Measurements from ENCODE around the gene ZFX. TPM values are rescaled to one million over a fixed set of nuclear protein-coding genes. Genes with fewer than 3 reads are reported as not detected.

The ZFX gene
- total and polyA plus RNA-seq, 10 of the 15 experiments (the other 5 are each of a cell fraction or from before 2014, with no cell fraction given), result 6.8 to 40.9 (median 24.6) TPM

- H4K20me1 ChIP-seq (ENCODE audit: control insufficient read depth, insufficient read depth), result no peaks in the 10 kb centered on the region
- SMC1A ChIA-PET (ENCODE audit: uncharacterized antibody, unreplicated experiment), result no interaction called here
- H3K79me2 ChIP-seq (ENCODE audit: control insufficient read depth, insufficient read depth, low read length), result no peaks in the 10 kb centered on the region
- 0 out of 2 replicates have a peak, but pooled peaks cover 3% of the 10 kb centered on the region for H3K4me1 ChIP-seq (ENCODE audit: control insufficient read depth, insufficient read depth, low read length)
- POLR2A ChIA-PET, result interaction anchor here (1.2 kb wide), 1 partner anchor 10 kb away, joined by 4 read pairs; no protein-coding TSS in a partner anchor
- DNase-seq (ENCODE audit: low read depth, low spot score) (no peak), FAIRE-seq (no peak), ATAC-seq (no peak)
- H3K9me3 ChIP-seq (replicated peaks; ENCODE audit: control insufficient read depth, insufficient read depth, low read length), result no peaks in the 10 kb centered on the region
- RAD21 ChIA-PET (ENCODE audit: unreplicated experiment), result no interaction called here
- H3K4me2 ChIP-seq (ENCODE audit: control insufficient read depth, insufficient read depth), result no peak overlapping the region
- H2AFZ ChIP-seq (ENCODE audit: control insufficient read depth, low read depth, low read length), result no peak overlapping the region
- TF ChIP-seq TAF1 (IDR thresholded peaks at IDR 0.05; ENCODE audit: borderline replicate concordance, low read depth, low read length) (no peak), EZH2 (IDR thresholded peaks at IDR 0.05; ENCODE audit: borderline replicate concordance, control insufficient read depth, low read depth, low read length) (no peak), GATAD2B (conservative IDR thresholded peaks at IDR 0.05; ENCODE audit: low read depth) (no peak), CHD1 (IDR thresholded peaks at IDR 0.05; ENCODE audit: low read depth, low read length) (no peak), TARDBP (IDR thresholded peaks at IDR 0.05; ENCODE audit: borderline replicate concordance) (no peak)
- no peak overlapping the region for H3K9ac ChIP-seq (ENCODE audit: control insufficient read depth, insufficient read depth, low read length)
- H3K27ac ChIP-seq (ENCODE audit: control insufficient read depth, insufficient read depth), result no peak overlapping the region
- in situ Hi-C loops (cut with MboI) (no loop called here), intact Hi-C loops (cut with micrococcal nuclease; ENCODE audit: unreplicated experiment) (loop anchor here (10.0 kb wide), 1 partner anchor 550 kb away; no protein-coding TSS in a partner anchor)
- no peaks in the 10 kb centered on the region for H3K27me3 ChIP-seq (replicated peaks in 1 of 2; ENCODE audit: control insufficient read depth in 2 of 2, insufficient read depth in 2 of 2, low read length in 1 of 2)
- H3K4me3 ChIP-seq, result no peak overlapping the region
- no peaks in the 10 kb centered on the region for H3K36me3 ChIP-seq (ENCODE audit: control insufficient read depth in 2 of 2, insufficient read depth in 2 of 2, low read length in 1 of 2)
- 64% methylated on average over 6 of the region's 6 CpGs for WGBS (ENCODE audit: insufficient coverage, insufficient replicate concordance, low lambda C conversion rate, missing lambda C conversion rate)
- no TSS peak for BruUV-seq (replicated peaks)
- CTCF ChIA-PET, result interaction anchor here (2.3 to 3.1 kb wide), 2 partner anchors 12 to 14 kb away, joined by 7 to 26 read pairs; no protein-coding TSS in a partner anchor
Measured at GRCh38 chrX:24245202-24245601, 95.7 kb downstream of the ZFX start.

DNA sequence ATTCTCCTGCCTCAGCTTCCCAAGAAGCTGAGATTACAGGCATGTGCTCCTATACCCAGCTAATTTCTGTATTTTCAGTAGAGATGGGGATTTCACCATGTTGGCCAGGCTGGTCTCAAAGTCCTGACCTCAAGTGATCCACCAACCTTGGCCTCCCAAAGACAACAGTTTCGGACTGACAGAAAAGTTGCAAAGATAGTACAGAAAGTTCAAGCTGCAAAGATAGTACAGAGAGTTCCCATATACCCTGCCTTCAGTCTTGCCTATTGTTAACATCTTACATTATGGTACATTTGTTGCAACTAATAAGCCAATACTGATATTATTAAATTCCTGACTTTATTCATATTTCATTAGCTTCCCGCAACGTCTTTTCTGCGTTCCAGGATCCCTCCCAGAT, 98.5 kb downstream of the ZFX start:
- intact Hi-C loops (cut with micrococcal nuclease; ENCODE audit: unreplicated experiment) (loop anchor here (10.0 kb wide), 1 partner anchor 553 kb away; no protein-coding TSS in a partner anchor), in situ Hi-C loops (cut with MboI) (no loop called here)
- Histone ChIP-seq H2AFZ (ENCODE audit: control insufficient read depth, low read depth, low read length) (no peak overlapping the region), H3K36me3 (ENCODE audit: control insufficient read depth in 2 of 2, insufficient read depth in 2 of 2, low read length in 1 of 2) (no peaks in the 10 kb centered on the region), H3K9ac (ENCODE audit: control insufficient read depth, insufficient read depth, low read length) (no peak overlapping the region), H3K4me2 (ENCODE audit: control insufficient read depth, insufficient read depth) (no peak overlapping the region), H4K20me1 (ENCODE audit: control insufficient read depth, insufficient read depth) (no peaks in the 10 kb centered on the region), H3K27me3 (replicated peaks in 1 of 2; ENCODE audit: control insufficient read depth in 2 of 2, insufficient read depth in 2 of 2, low read length in 1 of 2) (no peaks in the 10 kb centered on the region), H3K4me1 (ENCODE audit: control insufficient read depth, insufficient read depth, low read length) (no peaks in the 10 kb centered on the region; the same call in 1 of the 2 replicates), H3K9me3 (replicated peaks; ENCODE audit: control insufficient read depth, insufficient read depth, low read length) (no peaks in the 10 kb centered on the region), H3K27ac (ENCODE audit: control insufficient read depth, insufficient read depth) (no peak overlapping the region), H3K4me3 (no peak overlapping the region), H3K79me2 (ENCODE audit: control insufficient read depth, insufficient read depth, low read length) (no peaks in the 10 kb centered on the region)
- RAD21 ChIA-PET (ENCODE audit: unreplicated experiment), result no interaction called here
- POLR2A ChIA-PET, result no interaction called here
- CTCF ChIA-PET, result interaction anchor here (1.1 to 1.5 kb wide), 2 partner anchors 11 to 293 kb away, joined by 3 read pairs; no protein-coding TSS in a partner anchor
- ATAC-seq (peak; percentile 31; the same call in 1 of the 3 replicates), FAIRE-seq (no peak), DNase-seq (ENCODE audit: low read depth, low spot score) (no peak)
- no TSS peak for BruUV-seq (replicated peaks)
- 13% methylated on average over 4 of the region's 4 CpGs for WGBS (ENCODE audit: insufficient coverage, insufficient replicate concordance, low lambda C conversion rate, missing lambda C conversion rate)
- SMC1A ChIA-PET (ENCODE audit: uncharacterized antibody, unreplicated experiment), result interaction anchor here (0.7 to 1.6 kb wide), 4 partner anchors 47 to 250 kb away, joined by 3 to 4 read pairs (median 4); no protein-coding TSS in a partner anchor
- TF ChIP-seq EP300 (IDR thresholded peaks at IDR 0.05; ENCODE audit: borderline replicate concordance in 1 of 2, control insufficient read depth in 1 of 2, low read depth in 2 of 2, low read length in 2 of 2) (no peak), POLR2AphosphoS2 (IDR thresholded peaks at IDR 0.05; ENCODE audit: low read depth, low read length) (no peak), ZSCAN29 (IDR thresholded peaks at IDR 0.05) (no peak), SMARCA5 (IDR thresholded peaks at IDR 0.05) (no peak), SMAD5 (IDR thresholded peaks at IDR 0.05; ENCODE audit: low read depth) (no peak), FOXK2 (IDR thresholded peaks at IDR 0.05) (no peak), BRCA1 (IDR thresholded peaks at IDR 0.05; ENCODE audit: low read depth, low read length) (no peak)
- TF ChIP-seq, protein P1, sequence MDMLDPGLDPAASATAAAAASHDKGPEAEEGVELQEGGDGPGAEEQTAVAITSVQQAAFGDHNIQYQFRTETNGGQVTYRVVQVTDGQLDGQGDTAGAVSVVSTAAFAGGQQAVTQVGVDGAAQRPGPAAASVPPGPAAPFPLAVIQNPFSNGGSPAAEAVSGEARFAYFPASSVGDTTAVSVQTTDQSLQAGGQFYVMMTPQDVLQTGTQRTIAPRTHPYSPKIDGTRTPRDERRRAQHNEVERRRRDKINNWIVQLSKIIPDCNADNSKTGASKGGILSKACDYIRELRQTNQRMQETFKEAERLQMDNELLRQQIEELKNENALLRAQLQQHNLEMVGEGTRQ (IDR thresholded peaks at IDR 0.05; ENCODE audit: borderline replicate concordance, low read depth, low read length), result no peak
- TF ChIP-seq, protein P2, sequence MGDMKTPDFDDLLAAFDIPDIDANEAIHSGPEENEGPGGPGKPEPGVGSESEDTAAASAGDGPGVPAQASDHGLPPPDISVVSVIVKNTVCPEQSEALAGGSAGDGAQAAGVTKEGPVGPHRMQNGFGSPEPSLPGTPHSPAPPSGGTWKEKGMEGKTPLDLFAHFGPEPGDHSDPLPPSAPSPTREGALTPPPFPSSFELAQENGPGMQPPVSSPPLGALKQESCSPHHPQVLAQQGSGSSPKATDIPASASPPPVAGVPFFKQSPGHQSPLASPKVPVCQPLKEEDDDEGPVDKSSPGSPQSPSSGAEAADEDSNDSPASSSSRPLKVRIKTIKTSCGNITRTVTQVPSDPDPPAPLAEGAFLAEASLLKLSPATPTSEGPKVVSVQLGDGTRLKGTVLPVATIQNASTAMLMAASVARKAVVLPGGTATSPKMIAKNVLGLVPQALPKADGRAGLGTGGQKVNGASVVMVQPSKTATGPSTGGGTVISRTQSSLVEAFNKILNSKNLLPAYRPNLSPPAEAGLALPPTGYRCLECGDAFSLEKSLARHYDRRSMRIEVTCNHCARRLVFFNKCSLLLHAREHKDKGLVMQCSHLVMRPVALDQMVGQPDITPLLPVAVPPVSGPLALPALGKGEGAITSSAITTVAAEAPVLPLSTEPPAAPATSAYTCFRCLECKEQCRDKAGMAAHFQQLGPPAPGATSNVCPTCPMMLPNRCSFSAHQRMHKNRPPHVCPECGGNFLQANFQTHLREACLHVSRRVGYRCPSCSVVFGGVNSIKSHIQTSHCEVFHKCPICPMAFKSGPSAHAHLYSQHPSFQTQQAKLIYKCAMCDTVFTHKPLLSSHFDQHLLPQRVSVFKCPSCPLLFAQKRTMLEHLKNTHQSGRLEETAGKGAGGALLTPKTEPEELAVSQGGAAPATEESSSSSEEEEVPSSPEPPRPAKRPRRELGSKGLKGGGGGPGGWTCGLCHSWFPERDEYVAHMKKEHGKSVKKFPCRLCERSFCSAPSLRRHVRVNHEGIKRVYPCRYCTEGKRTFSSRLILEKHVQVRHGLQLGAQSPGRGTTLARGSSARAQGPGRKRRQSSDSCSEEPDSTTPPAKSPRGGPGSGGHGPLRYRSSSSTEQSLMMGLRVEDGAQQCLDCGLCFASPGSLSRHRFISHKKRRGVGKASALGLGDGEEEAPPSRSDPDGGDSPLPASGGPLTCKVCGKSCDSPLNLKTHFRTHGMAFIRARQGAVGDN (IDR thresholded peaks at IDR 0.05), result no peak
